Endodermal cell (in vitro differentiated cells): ENCODE measurements around the gene RTCA. TPM values are rescaled to one million over a fixed set of nuclear protein-coding genes. Genes with fewer than 3 reads are reported as not detected.
"Not testable (repeated sequence)": the region's sequence is repeated elsewhere in the genome, so short reads cannot be mapped to it uniquely, and the experiment has no call there.

Experiments
- DNase-seq: peaks from one replicate; pipeline ENCODE4 v3.0.0-alpha.2; 2017
- H3K27ac ChIP-seq: 2 replicates; pipeline ENCODE4 v1.5.1; 2013; ENCODE audit warnings: mild to moderate bottlenecking, low read depth, low read length, moderate library complexity
- H3K27me3 ChIP-seq: 2 replicates; pipeline ENCODE4 v1.6.1; 2013; ENCODE audit warnings: mild to moderate bottlenecking, low read length, moderate library complexity; ENCODE audit not compliant: insufficient read depth, control insufficient read depth, poor library complexity, severe bottlenecking
- H3K36me3 ChIP-seq: 2 replicates; pipeline ENCODE4 v1.7.0; 2013; ENCODE audit warnings: mild to moderate bottlenecking, low read length, moderate library complexity; ENCODE audit not compliant: control insufficient read depth, insufficient read depth
- H3K4me1 ChIP-seq: one replicate; pipeline ENCODE4 v1.7.0; 2013; ENCODE audit warnings: low read length; ENCODE audit not compliant: control insufficient read depth, insufficient read depth
- H3K4me3 ChIP-seq: 2 replicates; pipeline ENCODE4 v1.5.1; 2013; ENCODE audit warnings: mild to moderate bottlenecking, low read length, moderate library complexity
- H3K9ac ChIP-seq: 2 replicates; pipeline ENCODE4 v1.6.1; 2013; ENCODE audit warnings: mild to moderate bottlenecking, low read length, moderate library complexity; ENCODE audit not compliant: poor library complexity, severe bottlenecking; ENCODE audit errors: extremely low read depth
- H3K9me3 ChIP-seq: 2 replicates; pipeline ENCODE4 v1.6.1; 2013; ENCODE audit warnings: mild to moderate bottlenecking, low read length, moderate library complexity; ENCODE audit not compliant: control insufficient read depth
- H3K27ac Mint-ChIP-seq: 2 replicates; pipeline ENCODE4 v1.8.0; 2020; ENCODE audit warnings: mixed read lengths
- H3K27me3 Mint-ChIP-seq: 2 replicates; pipeline ENCODE4 v1.8.0; 2021; ENCODE audit warnings: mild to moderate bottlenecking, mixed read lengths; ENCODE audit not compliant: insufficient read depth
- H3K36me3 Mint-ChIP-seq: 2 replicates; pipeline ENCODE4 v1.8.0; 2020; ENCODE audit warnings: low read depth, mixed read lengths
- H3K4me1 Mint-ChIP-seq: 2 replicates; pipeline ENCODE4 v1.8.0; 2020; ENCODE audit warnings: mixed read lengths
- H3K4me3 Mint-ChIP-seq: 2 replicates; pipeline ENCODE4 v1.8.0; 2020; ENCODE audit warnings: mild to moderate bottlenecking, moderate library complexity, mixed read lengths
- H3K9me3 Mint-ChIP-seq: 2 replicates; pipeline ENCODE4 v1.8.0; 2020; ENCODE audit warnings: mild to moderate bottlenecking, mixed read lengths
- WGBS, 2 experiments: methylation state at CpG; one replicate each; pipeline versions ENCODE4 v1.1.5 to v1.1.7; 2013; ENCODE audit warnings: missing lambda C conversion rate in 2 of 2, mixed read lengths in 1 of 2; ENCODE audit not compliant: insufficient coverage in 1 of 2, insufficient read length in 1 of 2; 5-methylcytosine and 5-hydroxymethylcytosine counted together
- total RNA-seq, 2 donors: library from RNA; stranded (reverse); fragmentation: NEBNext Ultra II Directional in 1 of 2; extraction: Animal tissue kit (Norgen Biotek cat#: 25700) in 1 of 2; gene quantifications; 2 replicates in 1 of 2; 3 replicates in 1 of 2; pipeline ENCODE4 v1.2.1, GENCODE V29; 2021
- TF ChIP-seq, protein P1 (sequence below): fragments of 200-600 bp; sonication (generic); conservative IDR thresholded peaks from 2 replicates; pipeline ENCODE4 v1.5.0; 2021; ENCODE audit warnings: antibody characterized with exemption, mild to moderate bottlenecking

RTCA gene
- total RNA-seq, 2 donors from 2014 or later = 46.0 to 49.8 TPM

DNA sequence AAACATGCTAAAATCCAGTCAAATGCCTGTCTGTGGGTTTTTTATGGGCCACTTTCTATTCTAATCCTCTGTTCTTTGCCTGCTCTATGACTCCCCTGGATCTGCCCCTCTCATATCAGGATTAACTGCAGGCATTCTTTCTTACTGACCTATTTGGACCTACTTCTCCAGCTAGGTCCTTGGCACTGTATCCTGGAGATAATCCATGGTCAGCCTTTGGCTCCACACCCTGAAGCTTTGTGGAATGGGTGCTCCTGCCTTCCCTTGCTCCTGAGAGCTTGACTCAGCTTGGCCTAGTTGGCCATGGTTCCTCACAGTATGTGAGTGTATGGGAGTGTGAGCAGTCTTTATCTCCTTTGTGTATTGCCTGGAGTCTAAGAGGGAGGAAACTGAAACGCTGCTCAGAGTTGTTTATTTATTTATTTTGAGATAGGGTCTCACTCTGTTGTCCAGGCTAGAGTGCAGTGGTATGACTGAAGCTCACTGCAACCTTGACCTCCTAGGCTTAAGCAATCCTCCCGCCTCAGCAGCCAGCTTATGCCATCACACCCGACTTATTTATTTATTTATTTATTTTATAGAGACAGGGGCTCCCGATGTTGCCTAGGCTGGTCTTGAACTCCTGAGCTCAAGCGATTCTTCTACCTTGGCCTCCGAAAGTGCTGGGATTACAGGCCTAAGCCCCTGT is 57.5 kb downstream of the RTCA start:
- 82 to 88% methylated on average over 3 to 5 of the region's 6 CpGs for WGBS, 2 experiments
- Histone ChIP-seq H3K9me3 (peaks cover 29% of the 10 kb centered on the region), H3K4me1 (peaks cover 11% of the 10 kb centered on the region), H3K4me3 (no peak overlapping the region), H3K9ac (no peak overlapping the region), H3K27ac (no peak overlapping the region), H3K27me3 (no peaks in the 10 kb centered on the region), H3K36me3 (no peaks in the 10 kb centered on the region)
- Mint-ChIP-seq H3K36me3 (peaks cover 7% of the 10 kb centered on the region), H3K4me1 (peaks cover 23% of the 10 kb centered on the region), H3K27ac (peak overlapping the region; percentile 27), H3K27me3 (no peaks in the 10 kb centered on the region), H3K9me3 (peaks cover 29% of the 10 kb centered on the region), H3K4me3 (no peak overlapping the region)
- DNase-seq = no peak
- TF ChIP-seq, protein P1, sequence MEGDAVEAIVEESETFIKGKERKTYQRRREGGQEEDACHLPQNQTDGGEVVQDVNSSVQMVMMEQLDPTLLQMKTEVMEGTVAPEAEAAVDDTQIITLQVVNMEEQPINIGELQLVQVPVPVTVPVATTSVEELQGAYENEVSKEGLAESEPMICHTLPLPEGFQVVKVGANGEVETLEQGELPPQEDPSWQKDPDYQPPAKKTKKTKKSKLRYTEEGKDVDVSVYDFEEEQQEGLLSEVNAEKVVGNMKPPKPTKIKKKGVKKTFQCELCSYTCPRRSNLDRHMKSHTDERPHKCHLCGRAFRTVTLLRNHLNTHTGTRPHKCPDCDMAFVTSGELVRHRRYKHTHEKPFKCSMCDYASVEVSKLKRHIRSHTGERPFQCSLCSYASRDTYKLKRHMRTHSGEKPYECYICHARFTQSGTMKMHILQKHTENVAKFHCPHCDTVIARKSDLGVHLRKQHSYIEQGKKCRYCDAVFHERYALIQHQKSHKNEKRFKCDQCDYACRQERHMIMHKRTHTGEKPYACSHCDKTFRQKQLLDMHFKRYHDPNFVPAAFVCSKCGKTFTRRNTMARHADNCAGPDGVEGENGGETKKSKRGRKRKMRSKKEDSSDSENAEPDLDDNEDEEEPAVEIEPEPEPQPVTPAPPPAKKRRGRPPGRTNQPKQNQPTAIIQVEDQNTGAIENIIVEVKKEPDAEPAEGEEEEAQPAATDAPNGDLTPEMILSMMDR = no peak

DNA sequence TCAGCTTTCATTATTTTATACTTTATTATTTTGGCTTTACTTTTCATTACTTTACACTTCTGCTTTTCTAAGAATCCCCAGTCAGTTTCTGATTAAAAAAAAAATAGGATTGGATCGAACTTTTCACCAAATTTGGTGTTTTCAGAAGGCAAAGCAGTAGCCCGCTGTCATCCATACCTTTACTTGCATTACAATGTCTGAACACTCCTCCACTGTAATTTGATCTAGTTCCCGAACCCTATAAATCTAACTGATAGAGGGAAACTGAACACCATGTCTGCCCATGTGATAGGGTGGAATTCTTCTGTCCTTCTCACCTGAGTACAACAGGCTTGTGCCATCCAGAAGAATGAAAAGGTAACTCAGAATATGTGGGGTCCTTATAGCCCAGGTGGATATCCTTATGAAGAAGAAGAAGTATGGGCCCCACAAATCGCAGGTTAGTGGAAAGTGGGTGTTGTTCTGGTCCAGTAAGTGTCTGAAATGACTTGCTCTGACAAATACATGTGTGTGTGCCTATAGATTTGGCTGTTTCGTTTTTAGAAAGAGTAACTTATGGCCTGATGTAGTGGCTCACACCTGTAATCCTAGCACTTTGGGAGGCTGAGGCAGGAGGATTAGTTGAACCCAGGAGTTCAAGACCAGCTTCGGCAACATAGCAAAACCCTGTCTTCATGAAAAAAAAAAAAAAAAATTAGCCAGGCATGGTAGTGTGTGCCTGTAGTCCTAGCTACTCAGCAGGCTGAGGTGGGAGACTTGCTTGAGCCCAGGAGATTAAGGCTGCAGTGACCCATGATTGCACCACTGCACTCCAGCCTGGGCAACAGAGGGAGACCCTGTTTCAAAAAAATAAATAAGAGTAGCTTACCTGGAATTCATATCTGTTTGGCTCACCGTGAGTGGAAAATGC is 59.7 kb downstream of the RTCA start:
- TF ChIP-seq, protein P1 = no peak
- Histone ChIP-seq H3K27ac (no peak overlapping the region), H3K27me3 (no peaks in the 10 kb centered on the region), H3K36me3 (no peaks in the 10 kb centered on the region), H3K4me1 (peaks cover 13% of the 10 kb centered on the region), H3K9ac (no peak overlapping the region), H3K4me3 (no peak overlapping the region), H3K9me3 (peaks cover 8% of the 10 kb centered on the region)
- Mint-ChIP-seq H3K4me1 (peaks cover 25% of the 10 kb centered on the region), H3K4me3 (no peak overlapping the region), H3K27me3 (no peaks in the 10 kb centered on the region), H3K27ac (no peak overlapping the region), H3K36me3 (peaks cover 1% of the 10 kb centered on the region), H3K9me3 (peaks cover 9% of the 10 kb centered on the region)
- peak; percentile 41 for DNase-seq
- 84 to 86% methylated on average over 5 to 7 of the region's 7 CpGs for WGBS, 2 experiments

DNA sequence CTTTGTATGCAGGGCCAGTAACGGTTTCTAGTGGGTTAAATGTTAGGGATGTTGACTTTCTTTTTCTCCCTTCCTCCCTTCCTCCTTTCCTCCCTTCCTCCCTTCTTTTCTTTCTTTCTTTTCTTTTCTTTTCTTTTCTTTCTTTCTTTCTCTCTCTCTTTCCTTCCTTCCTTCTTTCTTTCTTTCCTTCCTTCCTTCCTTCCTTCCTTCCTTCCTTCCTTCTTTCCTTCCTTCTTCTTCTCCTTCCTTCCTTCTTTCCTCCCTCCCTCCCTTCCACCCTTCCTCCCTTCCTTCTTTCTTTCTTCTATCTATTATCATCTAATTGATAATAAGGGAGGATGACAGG is 60.3 kb downstream of the RTCA start:
- H3K4me1 Mint-ChIP-seq = peaks cover 25% of the 10 kb centered on the region
- H3K9me3 Mint-ChIP-seq, H3K4me3 Mint-ChIP-seq, H3K27me3 Mint-ChIP-seq, H3K9ac ChIP-seq, H3K9me3 ChIP-seq, H3K27ac Mint-ChIP-seq, H3K4me3 ChIP-seq, H3K27ac ChIP-seq, H3K27me3 ChIP-seq, H3K36me3 ChIP-seq, H3K36me3 Mint-ChIP-seq, DNase-seq: not testable (repeated sequence)
- WGBS, 2 experiments = no CpG with 5 or more reads among the region's 1 CpG
- peaks cover 13% of the 10 kb centered on the region for H3K4me1 ChIP-seq
